ENCODE data around the gene SLC20A1.
"Not testable (repeated sequence)": the region's sequence is repeated elsewhere in the genome, so short reads cannot be mapped to it uniquely, and the experiment has no call there.

SLC20A1 gene

DNA sequence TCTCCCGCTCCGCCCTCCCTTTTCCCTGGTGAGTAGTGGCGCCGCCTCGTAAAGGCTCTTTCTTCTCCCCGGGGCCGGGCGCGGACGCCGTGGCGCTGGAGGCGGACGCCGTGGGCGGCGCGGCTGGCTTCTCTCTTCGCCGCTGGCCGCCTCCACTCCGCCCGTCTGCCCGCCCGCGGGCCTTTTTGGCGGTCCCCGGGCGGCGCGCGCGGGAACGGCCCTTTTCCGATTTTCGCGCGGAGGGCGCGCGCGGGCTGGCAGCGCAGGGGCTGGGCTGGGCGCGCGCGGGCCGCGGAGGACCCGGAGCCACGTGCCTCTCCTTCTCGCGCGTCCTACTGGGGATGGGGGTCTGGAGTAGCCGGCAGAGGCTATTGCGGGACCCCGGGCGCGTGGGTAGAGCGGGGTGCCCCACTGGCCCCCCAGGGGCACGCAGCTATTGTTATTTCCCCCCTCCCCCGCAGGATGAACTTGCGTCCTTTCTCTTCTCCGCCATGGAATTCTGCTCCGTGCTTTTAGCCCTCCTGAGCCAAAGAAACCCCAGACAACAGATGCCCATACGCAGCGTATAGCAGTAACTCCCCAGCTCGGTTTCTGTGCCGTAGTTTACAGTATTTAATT lies 472 bp downstream of the SLC20A1 start:
- DNase-seq (ENCODE audit: low read depth), result peak; percentile 44

DNA sequence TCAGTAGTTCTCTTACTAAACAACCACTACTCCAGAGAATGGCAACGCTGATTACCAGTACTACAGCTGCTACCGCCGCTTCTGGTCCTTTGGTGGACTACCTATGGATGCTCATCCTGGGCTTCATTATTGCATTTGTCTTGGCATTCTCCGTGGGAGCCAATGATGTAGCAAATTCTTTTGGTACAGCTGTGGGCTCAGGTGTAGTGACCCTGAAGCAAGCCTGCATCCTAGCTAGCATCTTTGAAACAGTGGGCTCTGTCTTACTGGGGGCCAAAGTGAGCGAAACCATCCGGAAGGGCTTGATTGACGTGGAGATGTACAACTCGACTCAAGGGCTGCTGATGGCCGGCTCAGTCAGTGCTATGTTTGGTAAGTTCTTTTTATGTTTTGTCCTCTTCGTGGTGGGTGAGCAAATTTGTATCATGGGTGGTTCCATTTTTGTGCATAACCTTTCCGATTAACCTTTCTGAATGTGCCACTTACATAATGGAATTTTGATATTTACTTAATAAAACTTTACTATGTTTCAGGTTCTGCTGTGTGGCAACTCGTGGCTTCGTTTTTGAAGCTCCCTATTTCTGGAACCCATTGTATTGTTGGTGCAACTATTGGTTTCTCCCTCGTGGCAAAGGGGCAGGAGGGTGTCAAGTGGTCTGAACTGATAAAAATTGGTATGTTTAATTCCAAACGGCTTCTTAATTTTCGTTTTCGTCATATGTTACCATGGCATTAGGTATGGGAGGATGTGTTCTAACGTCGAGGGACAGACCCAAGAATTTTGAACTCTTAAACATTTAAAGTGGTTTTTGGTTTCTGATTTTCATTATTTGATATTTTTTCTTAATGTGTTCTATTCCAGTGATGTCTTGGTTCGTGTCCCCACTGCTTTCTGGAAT lies 1.3 kb downstream of the SLC20A1 start:
- DNase-seq (ENCODE audit: low read depth), result no peak

DNA sequence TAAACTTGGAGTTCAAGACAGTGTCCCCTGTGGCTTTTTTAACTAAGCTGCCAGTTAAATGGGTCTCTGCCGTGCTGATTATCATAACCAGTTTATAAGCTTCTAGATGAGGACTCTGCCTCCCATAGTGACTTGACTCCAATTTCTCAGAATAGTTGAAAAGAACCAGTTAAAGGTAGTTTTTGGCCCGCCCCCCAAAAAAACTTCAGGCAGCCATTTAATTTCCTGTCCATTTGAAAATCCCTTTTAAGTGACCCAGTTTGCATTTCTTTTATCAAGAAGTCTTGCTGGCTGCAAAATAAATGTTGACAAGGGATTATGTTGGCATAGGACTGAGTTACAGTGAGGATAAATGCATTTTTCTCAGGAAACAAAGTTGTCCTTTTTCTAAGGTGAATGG lies 2.3 kb downstream of the SLC20A1 start:
- no peak for DNase-seq (ENCODE audit: low read depth)

DNA sequence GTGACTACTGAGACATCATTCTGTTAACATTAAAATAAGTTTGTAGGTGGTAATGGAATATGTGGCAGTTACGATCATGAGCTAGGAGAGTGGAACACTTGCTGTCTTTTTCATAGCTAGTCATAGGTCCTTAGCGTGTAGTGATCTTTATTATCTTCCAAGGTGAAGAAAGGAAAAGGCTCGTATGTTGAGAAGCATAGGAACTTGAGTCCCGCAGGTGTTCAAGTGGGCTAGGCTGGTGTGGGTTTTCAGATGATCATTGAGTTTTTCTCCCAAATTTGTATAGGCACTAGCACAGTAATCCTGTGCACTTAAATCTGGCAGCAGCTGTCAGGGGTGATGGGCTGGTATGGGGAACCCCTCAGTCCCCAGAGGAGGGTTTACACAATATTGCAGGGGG lies 10.9 kb downstream of the SLC20A1 start:
- no peak for DNase-seq (ENCODE audit: low read depth)

DNA sequence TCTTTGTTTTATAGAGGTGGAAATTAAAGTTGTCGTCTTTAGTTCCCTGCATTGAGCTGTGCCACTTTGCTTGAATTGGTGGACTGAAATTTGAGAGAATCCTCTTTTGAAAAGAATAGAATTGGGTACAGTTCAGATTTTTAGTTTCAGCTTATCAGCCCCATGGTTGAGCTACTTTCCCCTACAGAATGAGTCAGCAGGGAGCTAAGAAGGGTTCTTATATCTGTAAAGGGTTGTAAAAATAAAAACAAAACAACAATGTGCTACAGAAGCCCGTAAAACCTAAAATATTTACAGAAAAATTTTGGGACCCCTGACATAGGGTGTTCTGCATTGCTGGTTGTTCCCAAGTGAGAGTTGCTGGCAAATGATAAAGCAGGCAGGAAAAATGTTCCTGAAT lies 12.6 kb downstream of the SLC20A1 start:
- DNase-seq (ENCODE audit: low read depth), result no peak

DNA sequence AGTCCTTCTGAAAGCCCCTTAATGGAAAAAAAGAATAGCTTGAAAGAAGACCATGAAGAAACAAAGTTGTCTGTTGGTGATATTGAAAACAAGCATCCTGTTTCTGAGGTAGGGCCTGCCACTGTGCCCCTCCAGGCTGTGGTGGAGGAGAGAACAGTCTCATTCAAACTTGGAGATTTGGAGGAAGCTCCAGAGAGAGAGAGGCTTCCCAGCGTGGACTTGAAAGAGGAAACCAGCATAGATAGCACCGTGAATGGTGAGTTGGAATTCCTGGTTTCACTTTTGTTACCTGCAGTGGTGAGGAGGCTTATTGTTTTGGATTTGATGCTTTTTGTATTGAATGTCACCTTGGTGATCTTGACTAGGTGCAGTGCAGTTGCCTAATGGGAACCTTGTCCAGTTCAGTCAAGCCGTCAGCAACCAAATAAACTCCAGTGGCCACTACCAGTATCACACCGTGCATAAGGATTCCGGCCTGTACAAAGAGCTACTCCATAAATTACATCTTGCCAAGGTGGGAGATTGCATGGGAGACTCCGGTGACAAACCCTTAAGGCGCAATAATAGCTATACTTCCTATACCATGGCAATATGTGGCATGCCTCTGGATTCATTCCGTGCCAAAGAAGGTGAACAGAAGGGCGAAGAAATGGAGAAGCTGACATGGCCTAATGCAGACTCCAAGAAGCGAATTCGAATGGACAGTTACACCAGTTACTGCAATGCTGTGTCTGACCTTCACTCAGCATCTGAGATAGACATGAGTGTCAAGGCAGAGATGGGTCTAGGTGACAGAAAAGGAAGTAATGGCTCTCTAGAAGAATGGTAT lies 13.3 kb downstream of the SLC20A1 start:
- no peak for DNase-seq (ENCODE audit: low read depth)

DNA sequence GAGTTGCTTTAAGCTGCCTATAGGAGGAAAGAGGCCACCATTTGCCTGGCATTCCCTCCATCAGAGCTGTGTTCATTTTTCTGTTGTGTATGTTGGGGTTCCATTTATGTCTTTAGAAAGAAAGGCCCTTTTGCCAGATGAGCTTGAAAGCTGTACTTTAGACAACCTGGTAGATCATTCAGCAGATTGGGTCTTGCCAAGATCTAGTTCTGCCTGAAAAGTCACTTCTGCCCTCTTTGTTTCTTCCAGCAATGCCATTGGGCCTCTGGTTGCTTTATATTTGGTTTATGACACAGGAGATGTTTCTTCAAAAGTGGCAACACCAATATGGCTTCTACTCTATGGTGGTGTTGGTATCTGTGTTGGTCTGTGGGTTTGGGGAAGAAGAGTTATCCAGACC lies 14.4 kb downstream of the SLC20A1 start:
- DNase-seq (ENCODE audit: low read depth), result no peak

DNA sequence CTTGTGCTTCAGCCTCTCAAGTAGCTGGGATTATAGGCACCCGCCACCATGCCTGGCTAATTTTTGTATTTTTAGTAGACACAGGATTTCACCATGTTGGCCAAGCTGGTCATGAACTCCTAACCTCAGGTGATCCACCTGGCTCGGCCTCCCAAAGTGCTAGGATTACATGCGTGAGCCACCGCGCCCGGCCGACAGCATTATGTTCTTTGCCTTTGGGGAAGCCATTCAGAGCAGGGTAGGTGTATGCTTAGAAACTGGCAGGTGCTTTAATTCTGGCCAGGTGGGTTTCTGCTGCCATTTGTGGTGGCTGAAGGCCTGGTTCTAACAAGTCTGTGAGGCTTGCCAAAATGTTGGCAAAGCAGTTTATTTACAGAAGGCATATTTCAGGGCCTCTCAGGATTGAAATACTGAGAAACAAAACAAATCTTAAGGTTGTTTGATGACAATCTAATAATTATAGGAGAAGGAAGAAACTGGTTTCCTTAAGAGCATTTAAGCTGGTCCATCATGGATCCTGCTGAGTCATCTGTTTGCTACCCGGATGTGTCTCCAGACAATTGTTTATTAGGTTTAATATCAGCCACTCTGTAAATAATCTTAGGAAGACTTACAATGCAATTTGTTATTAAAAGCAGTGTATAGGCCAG lies 16.0 kb downstream of the SLC20A1 start:
- DNase-seq (ENCODE audit: low read depth), result no peak

DNA sequence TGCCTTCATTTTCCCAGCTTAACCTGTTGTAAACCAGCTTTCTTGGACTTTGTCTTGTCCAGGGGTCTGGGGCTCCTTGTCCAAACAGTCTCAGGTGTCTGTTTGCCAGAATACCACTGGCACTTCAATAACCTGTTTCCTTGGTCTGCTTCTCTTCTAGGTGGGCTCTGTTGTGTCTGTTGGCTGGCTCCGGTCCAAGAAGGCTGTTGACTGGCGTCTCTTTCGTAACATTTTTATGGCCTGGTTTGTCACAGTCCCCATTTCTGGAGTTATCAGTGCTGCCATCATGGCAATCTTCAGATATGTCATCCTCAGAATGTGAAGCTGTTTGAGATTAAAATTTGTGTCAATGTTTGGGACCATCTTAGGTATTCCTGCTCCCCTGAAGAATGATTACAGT lies 17.0 kb downstream of the SLC20A1 start:
- no peak for DNase-seq (ENCODE audit: low read depth)

DNA sequence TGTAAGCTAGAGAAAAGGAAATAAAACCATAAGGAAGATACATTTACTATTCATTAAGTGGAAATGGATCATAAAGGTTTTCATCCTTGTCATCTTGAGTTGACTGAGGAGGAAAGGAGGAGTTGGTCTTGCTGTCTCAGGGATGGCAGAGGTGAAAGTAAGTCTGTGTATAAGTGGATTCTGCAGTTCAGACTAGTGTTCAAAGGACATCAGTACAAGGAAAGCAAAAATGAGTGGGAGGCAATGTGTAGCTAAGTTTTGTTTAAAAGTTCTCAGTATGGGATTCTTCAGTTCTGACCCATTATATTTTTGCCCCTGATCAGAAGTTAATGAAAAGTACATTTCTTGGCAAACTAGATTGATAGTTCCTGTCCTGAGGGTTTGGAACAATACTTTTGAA lies 18.9 kb downstream of the SLC20A1 start:
- no peak for DNase-seq (ENCODE audit: low read depth)

DNA sequence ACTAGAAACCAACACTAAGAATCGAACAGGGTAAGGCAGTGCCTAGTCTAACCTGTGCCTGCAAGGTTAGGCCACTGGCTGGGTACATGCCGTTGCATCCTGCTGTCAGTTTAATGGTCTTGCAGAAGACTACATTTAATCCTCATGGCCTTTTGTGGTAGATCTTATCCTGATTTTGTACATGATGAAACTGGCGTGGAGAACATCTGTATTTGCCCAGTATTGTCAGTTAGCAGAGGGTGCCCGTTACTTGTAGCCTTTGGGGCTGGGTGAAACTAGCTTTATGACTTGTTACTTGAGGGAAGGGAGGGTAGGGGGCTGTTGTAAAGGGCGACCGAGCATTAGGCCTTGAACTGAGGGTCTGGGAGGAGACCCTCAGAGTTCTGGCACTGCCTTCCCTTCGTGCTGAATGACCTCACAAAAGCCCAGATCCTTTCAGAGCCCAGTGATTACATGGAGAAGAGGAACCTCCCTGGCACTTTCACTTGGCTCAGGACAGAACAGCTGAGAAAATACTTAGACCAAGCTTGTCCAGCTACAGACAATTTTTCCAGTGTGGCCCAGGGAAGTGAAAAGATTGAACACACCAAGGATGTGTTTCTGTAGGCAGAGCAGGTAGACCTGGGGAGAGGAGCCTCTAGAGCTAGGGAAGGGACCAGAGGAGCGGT lies 19.5 kb downstream of the SLC20A1 start:
- DNase-seq (ENCODE audit: low read depth), result no peak

DNA sequence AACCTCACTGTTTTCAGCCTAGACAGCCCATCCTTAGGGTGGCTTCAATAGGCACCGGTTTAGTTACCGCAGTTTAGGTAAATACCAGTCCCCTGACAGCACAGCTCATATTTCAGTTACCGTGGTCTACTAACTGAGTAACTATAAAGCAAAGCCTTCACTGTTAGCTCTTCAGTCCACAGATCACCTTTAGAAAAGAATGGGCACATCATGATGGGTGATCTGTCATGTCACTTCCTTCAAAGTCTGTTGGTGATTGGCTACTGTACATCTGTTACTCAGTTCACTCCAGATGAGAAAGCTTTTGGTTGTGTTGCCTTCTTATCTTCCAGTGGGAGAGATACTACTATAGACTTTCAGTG lies 21.0 kb downstream of the SLC20A1 start:
- no peak for DNase-seq (ENCODE audit: low read depth)

DNA sequence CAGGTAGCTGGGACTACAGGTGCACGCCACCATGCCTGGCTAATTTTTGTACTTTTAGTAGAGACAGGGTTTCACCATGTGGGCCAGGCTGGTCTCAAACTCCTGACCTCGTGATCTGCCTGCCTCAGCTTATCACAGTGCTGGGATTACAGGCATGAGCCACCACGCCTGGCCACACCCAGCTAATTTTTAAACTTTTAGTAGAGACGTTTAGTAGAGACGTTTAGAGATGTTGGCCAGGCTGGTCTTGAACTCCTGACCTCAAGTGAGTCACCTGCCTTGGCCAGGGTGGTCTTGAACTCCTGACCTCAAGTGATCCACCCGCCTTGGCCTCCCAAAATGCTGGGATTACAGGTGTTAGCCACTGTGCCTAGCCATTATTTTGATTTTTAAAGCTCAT lies 21.8 kb downstream of the SLC20A1 start:
- DNase-seq (ENCODE audit: low read depth), result not testable (repeated sequence)

DNA sequence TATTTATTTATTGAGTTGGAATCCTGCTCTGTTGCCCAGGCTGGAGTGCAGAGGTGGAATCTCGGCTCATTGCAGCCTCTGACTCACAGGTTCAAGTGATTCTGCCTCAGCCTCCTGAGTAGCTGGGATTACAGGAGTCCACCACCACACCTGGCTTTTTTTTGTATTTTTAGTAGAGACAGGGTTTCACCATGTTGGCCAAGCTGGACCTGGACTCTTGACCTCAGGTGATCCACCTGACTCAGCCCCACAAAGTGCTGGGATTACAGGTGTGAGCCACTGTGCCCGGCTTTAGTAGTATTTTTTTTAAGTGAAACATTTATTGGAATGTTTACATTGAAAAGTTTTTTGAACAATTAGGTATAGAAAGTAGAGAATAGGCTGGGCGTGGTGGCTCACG lies 23.9 kb downstream of the SLC20A1 start:
- no peak for DNase-seq (ENCODE audit: low read depth)

DNA sequence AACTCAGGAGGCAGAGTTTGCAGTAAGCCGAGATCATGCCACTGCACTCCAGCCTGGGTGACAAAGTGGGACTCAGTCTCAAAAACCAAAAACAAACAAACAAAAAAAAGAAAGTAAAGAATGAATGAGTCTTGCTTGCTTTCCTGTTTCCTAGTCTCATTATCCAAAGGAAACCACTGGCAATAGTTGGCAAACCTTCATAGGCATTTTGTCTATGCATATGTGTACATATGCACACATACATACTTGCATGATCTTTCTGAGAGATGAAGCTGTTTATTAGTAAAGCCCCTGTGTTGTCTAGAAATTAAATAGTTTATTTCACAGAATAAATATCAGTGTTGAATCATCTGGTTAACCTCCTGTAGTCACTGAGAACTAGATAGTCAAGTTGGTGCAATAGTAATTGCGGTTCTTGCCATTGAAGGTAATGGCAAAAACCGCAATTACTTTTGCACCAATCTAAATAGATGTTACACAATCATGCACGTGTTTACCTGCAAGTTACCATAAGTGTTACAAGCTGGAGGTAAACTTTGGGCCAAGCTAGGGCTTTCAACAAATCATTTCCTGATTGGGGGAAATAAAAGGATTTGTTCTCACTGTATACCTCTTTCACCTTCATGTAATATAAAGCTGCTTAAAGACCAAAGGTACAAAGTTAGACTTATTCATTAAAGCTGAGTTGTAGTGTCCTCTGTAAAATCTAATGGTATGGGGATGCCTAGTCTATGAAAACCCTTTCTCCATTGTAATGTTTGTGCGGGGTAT lies 24.7 kb downstream of the SLC20A1 start:
- no peak for DNase-seq (ENCODE audit: low read depth)

DNA sequence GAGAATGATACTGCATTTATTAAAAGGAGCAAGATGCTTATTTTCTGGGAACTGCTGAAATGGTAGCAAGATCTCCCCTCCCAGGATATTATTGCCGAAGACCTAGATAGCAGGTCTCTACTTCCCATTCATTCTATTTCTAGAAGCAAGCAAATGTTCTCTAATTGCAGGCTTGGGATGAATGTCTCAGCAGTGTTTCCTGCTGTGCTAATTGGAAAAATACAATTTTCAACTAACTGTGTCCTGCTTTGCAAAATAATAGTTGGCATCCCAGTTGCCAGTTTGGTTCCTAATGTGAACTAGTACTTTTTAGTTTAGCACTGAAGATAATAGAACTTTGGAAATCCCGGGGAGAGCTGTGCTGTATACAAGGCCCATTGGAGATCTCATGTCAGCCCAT lies 26.1 kb downstream of the SLC20A1 start:
- DNase-seq (ENCODE audit: low read depth), result no peak

DNA sequence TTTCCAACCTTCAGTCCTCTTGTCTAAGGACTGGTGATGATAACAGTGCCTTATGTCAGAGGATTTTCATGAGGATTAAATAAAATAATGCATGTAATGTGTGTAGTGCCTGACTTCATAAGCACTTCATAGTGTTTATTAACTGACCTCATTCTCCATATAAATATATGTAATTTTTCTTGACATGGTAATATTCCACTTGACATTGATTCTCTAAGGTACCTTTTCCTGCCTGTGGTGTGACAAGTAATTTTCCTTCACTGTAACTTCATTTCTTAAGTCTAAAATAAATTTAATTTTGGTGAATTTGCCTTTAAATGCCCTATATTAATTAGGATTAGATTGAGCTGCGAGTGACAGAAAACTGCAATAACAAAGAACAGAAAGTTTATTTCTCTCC lies 27.3 kb downstream of the SLC20A1 start:
- DNase-seq (ENCODE audit: low read depth), result no peak

DNA sequence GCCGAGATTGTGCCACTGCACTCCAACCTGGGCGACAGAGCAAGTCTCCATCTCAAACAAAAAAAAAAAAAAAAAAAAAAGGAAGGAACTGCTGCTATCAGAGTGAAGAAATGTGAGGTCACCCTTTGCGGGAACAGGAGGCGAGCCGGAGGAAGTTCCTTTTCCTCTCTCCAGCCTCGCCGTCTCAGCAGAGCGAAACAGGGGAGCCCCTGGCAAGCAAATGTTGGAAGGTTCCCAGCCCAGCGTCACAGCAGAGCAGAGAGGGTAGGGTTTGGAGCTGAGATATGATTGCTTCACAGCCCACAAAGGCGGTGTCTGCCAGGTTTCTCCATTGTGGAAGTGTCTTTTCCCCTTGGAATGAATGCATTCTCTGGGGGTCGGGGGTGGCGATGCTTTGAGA lies 28.5 kb downstream of the SLC20A1 start:
- no peak for DNase-seq (ENCODE audit: low read depth)

DNA sequence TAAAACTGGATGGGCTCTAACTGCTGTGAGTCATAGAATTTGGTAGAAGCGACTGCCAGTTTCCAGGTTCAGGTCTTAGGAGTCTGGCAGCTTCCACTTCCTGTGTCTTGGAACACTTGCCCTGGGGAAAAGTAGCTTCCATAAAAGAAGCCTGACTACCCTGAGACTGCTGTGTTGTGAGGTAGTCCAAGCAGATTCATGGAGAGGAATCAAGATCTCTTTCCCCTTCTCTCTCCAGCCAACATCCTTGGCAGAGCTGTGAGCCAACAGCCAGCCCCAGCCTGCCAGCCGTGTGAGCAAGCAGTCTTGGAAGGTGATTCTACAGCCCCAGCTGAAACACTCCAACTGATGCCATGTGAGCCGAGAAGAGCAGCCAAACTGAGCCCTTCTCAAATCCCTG lies 33.7 kb downstream of the SLC20A1 start:
- DNase-seq (ENCODE audit: low read depth), result no peak

DNA sequence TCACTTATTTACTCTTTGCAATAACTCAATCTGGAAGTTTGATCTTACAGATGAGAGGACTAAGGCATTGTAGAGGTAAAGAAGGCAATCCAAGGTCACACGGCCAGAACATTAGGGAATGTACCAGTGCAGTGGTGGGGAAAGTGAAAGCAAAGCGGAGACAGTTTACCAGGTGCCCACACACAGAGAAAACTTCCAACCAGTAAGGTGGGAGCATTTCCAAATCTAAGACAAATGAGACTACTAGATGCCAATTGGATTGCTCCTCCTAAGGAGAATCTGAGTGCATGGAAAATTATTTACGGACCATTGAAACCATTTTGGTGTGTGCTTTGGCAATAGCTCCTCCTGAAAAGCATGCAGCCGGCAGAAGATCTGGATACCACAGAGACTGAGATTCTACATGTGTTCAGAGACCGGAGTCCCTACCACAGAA lies 34.9 kb downstream of the SLC20A1 start:
- DNase-seq (ENCODE audit: low read depth), result no peak

DNA sequence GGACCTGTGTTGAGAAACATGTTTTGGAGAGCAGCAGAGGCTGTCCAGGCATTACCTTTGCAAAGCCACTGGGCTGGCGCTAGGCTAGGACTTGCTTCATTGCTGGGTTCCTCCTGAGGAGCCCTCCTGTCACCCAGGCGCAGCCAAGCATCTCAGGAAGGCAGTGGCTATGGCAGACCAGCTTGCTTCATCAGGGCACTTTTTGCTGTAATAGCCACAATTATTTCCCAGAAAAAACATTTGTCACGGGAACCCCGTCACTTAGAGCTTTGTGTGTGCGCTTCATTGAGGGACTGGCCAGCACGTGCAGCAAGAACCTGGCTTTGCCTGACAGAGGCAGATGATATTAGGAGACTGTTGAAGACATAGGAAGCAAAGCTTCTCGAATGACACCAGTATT lies 36.4 kb downstream of the SLC20A1 start:
- no peak for DNase-seq (ENCODE audit: low read depth)
